ENCODE measurements around the gene AP3M1. TPM values are rescaled to one million over a fixed set of nuclear protein-coding genes. Genes with fewer than 3 reads are reported as not detected.

Gene AP3M1
- total RNA-seq, 1 donor from 2014 or later: 33.7 TPM

DNA sequence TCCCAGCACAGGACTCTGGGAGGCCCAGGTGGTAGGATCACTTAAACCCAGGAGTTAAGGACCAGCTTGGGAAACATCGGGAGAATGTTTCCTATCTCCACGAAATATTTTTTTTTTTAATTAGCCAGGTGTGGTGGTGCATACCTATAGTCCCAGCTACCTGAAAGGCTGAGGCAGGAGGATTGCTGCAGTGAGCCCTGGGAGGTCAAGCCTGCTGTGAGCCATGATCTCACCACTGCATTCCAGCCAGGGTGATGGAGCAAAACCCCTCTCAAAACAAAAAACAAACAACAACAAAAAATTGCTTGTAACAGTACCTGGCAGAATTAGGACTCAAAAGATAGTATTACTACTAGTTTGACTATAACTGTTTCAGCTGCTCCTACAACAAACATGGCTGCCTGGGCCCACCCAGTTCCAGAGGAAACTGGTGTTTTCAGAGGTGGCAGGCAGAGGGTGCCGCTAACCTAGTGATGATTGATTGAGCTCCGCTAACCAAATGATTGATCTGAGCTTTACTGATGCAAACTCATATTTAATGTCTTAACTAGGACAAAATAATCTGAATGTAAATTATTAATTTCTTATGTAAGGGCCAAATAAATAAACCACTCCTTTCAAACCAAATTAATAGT, 57.0 kb downstream of the AP3M1 start:
- Histone ChIP-seq H3K9me3 (no peaks in the 10 kb centered on the region), H3K4me1 (no peaks in the 10 kb centered on the region), H3K36me3 (peaks cover 99% of the 10 kb centered on the region), H3K27me3 (ENCODE audit: low read depth) (no peaks in the 10 kb centered on the region), H3K4me3 (no peak overlapping the region), H3K27ac (no peak overlapping the region)
- TF ChIP-seq, protein P1, sequence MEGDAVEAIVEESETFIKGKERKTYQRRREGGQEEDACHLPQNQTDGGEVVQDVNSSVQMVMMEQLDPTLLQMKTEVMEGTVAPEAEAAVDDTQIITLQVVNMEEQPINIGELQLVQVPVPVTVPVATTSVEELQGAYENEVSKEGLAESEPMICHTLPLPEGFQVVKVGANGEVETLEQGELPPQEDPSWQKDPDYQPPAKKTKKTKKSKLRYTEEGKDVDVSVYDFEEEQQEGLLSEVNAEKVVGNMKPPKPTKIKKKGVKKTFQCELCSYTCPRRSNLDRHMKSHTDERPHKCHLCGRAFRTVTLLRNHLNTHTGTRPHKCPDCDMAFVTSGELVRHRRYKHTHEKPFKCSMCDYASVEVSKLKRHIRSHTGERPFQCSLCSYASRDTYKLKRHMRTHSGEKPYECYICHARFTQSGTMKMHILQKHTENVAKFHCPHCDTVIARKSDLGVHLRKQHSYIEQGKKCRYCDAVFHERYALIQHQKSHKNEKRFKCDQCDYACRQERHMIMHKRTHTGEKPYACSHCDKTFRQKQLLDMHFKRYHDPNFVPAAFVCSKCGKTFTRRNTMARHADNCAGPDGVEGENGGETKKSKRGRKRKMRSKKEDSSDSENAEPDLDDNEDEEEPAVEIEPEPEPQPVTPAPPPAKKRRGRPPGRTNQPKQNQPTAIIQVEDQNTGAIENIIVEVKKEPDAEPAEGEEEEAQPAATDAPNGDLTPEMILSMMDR (IDR thresholded peaks at IDR 0.05): no peak
- DNase-seq (no peak), ATAC-seq (no peak)
- intact Hi-C loops (cut with DNase I): no loop called here

DNA sequence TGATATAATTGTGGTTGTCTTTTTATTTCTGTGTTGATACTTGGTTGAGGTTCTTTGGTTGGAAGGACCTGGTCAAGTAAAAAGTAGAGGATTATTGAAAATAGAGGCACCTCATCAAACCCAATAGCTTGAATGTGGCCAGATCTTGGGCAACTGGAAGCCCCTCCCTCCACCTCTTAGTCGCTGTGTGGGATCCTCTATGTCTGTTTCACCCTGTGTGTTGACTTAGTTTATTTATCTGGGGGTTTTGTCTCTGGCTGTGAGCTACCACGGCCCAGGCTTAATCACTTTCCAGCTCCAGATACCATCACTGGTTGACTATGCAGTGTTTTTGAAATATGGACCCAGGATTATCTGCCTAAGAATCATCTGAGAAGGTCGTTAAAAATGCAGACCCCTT, 58.3 kb downstream of the AP3M1 start:
- no peaks in the 10 kb centered on the region for H3K4me1 ChIP-seq
- DNase-seq (no peak), ATAC-seq (no peak)
- H3K4me3 ChIP-seq: no peak overlapping the region
- TF ChIP-seq, protein P1 (IDR thresholded peaks at IDR 0.05): no peak
- H3K27me3 ChIP-seq (ENCODE audit: low read depth): no peaks in the 10 kb centered on the region
- H3K27ac ChIP-seq: no peak overlapping the region
- peaks cover 96% of the 10 kb centered on the region for H3K36me3 ChIP-seq
- no peaks in the 10 kb centered on the region for H3K9me3 ChIP-seq
- intact Hi-C loops (cut with DNase I): no loop called here

DNA sequence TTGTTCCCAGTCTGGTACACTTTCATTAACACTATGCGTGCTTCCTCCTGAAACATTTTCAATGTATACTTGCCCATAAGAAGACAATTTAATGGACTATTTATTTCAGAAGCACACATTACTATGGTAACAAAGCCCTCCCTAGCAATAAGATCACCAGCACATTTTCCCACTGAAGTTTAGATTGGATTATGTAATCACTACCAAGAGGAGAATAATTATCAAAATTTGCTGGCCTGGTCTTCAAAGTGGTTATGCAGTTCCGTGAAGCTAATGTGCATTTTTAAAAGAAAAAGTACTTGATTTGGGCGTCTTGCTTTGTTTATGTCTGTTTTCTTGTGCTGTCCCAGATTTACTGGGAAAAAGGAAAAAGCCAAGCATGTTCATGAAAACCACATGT, 61.9 kb downstream of the AP3M1 start:
- Histone ChIP-seq H3K4me3 (no peak overlapping the region), H3K9me3 (no peaks in the 10 kb centered on the region), H3K27ac (no peak overlapping the region), H3K27me3 (ENCODE audit: low read depth) (no peaks in the 10 kb centered on the region), H3K36me3 (peaks cover 92% of the 10 kb centered on the region), H3K4me1 (no peaks in the 10 kb centered on the region)
- intact Hi-C loops (cut with DNase I): loop anchor here (10.0 kb wide), 1 partner anchor 204 kb away; no protein-coding TSS in a partner anchor
- ATAC-seq (no peak), DNase-seq (no peak)
- TF ChIP-seq, protein P1 (IDR thresholded peaks at IDR 0.05): no peak

DNA sequence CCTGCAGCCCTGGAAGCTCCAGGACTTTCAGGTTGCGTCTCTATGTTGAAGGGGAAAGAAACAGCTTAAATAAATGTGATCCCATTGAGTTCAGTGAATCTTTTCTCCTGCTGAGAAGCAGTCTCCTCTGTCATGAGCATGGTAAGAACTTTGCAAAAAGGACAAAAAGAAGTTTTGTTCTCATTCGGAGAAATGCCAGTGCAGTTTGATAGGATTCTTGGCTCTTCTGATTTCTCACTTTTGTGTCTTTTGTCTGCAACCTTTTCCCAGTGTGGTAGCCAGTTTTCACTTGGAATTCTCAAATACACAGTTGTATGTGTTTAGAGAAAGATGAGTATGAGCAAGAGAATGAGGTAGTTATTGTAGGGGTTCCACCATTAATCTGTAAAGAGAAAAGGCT, 64.3 kb downstream of the AP3M1 start:
- no peak overlapping the region for H3K4me3 ChIP-seq
- intact Hi-C loops (cut with DNase I): loop anchor here (10.0 kb wide), 1 partner anchor 202 kb away; no protein-coding TSS in a partner anchor
- TF ChIP-seq, protein P1 (IDR thresholded peaks at IDR 0.05): no peak
- ATAC-seq (no peak), DNase-seq (no peak)
- peaks cover 88% of the 10 kb centered on the region for H3K36me3 ChIP-seq
- no peaks in the 10 kb centered on the region for H3K27me3 ChIP-seq (ENCODE audit: low read depth)
- H3K4me1 ChIP-seq: peaks cover under 1% of the 10 kb centered on the region
- H3K27ac ChIP-seq: no peak overlapping the region
- no peaks in the 10 kb centered on the region for H3K9me3 ChIP-seq

DNA sequence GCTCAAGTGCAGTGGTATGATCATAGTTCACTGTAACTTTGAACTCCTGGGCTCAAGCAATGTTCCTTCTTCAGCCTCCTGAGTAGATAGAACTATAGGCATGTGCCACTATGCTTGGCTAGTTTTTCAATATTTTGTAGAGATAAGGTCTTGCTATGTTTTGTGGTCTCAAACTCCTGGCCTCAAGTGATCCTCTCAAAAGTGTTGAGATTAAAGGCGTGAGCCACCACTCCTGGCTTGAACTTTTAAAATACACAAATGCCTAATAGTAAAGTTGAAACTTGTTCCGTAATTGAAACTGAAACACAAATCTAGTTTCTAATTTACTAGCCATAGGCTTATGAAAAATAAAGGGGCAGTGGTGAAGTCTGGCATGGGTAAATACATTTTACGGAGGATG, 65.7 kb downstream of the AP3M1 start:
- TF ChIP-seq, protein P1 (IDR thresholded peaks at IDR 0.05): no peak
- Histone ChIP-seq H3K9me3 (no peaks in the 10 kb centered on the region), H3K36me3 (peaks cover 75% of the 10 kb centered on the region), H3K4me3 (no peak overlapping the region), H3K4me1 (peaks cover 9% of the 10 kb centered on the region), H3K27ac (no peak overlapping the region), H3K27me3 (ENCODE audit: low read depth) (no peaks in the 10 kb centered on the region)
- intact Hi-C loops (cut with DNase I): loop anchor here (10.0 kb wide), 1 partner anchor 200 kb away; no protein-coding TSS in a partner anchor
- ATAC-seq (no peak), DNase-seq (no peak)

Data from lower lobe of right lung (tissue), 2 donors.